Bone marrow (tissue), 2 donors: ENCODE measurements around the gene SLC25A40.
"Not testable (repeated sequence)": the region's sequence is repeated elsewhere in the genome, so short reads cannot be mapped to it uniquely, and the experiment has no call there.

Experiments
- DNase-seq, 2 donors: peaks; one replicate each; lab custom pipeline; 2025; lab: John Stamatoyannopoulos, UW

SLC25A40 gene

GRCh38 chr7:87872346-87872745 is 3.8 kb downstream of the SLC25A40 start:
- no peak for DNase-seq

- no peak for DNase-seq
Observed at GRCh38 chr7:87870471-87870870, 5.7 kb downstream of the SLC25A40 start.

GRCh38 chr7:87866533-87866932 is 9.6 kb downstream of the SLC25A40 start:
- DNase-seq: not testable (repeated sequence)

GRCh38 chr7:87866089-87866488 is 10.1 kb downstream of the SLC25A40 start:
- DNase-seq: no peak

DNA sequence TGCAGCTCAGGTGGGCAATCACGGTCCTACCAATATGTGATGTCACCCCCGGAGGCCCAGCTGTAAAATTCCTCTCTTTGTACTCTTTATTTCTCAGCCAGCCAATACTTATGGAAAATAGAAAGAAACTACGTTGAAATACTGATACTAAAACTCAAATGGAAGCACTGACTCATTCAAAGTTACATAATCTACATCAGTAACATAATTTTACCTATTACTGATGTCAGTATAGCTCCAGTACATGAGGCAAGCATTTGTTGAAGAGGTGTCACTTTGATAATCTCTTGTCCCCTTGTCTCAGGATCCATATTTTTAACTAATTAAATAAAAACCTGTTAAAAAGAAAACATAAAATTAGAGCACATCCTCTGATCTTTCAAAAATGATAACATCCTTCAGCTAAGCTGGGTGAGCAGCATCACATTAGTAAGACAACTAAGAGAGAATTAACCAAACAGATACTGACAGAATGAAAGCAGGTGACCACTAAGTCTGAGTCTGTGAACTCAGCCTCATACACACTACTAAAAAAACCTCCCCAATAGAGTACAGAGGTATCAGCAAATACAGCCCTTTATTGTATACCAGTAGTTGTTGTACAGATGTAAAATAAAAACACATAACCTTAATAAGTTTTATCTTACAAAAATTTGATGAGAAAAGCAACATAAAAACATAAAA is 17.6 kb downstream of the SLC25A40 start:
- no peak for DNase-seq

- no peak for DNase-seq
Observed at GRCh38 chr7:87853237-87853864, 22.8 kb downstream of the SLC25A40 start.

GRCh38 chr7:87852306-87852705 is 23.9 kb downstream of the SLC25A40 start:
- no peak for DNase-seq

GRCh38 chr7:87850836-87851593 is 25.1 kb downstream of the SLC25A40 start:
- no peak for DNase-seq

- DNase-seq: no peak
Observed at GRCh38 chr7:87837597-87837996, 38.6 kb downstream of the SLC25A40 start.

DNA sequence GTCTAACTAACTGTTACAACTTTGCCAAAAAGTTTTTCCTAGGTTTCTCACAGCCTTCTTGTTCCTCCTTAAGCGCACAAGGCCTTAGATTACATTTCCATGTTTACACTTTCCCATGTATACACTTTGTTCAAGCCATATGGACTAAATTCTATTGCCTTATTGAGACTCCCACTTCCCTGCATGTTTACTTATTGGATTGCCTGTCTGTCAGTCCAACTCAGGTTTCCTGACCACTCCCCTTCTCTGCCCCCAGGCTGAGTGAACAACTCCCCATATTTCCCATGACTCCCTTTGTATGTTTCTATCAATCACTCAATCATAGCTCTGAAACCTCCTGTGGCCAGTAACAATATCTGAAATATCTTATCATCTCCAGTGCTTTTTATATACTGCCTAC is 43.0 kb downstream of the SLC25A40 start:
- no peak for DNase-seq

DNA sequence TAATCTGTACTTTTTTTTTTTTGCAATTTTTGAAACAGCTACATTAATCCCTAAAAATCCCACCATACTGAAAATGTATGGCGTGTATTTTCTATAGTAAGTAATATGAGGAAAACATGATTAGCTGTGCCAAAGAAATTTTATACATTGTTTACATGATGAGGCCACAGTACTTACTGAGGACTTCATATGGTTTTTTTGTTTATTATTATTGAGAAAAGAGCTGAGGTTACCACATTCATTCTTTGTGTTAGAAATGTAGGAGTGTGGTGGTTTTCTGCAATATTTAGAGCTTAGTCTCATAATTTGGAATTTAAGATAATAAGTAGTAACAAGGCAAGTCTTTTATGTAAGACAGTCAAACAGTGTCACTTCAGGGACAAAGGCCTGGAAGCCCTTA is 45.1 kb downstream of the SLC25A40 start:
- DNase-seq: no peak

DNA sequence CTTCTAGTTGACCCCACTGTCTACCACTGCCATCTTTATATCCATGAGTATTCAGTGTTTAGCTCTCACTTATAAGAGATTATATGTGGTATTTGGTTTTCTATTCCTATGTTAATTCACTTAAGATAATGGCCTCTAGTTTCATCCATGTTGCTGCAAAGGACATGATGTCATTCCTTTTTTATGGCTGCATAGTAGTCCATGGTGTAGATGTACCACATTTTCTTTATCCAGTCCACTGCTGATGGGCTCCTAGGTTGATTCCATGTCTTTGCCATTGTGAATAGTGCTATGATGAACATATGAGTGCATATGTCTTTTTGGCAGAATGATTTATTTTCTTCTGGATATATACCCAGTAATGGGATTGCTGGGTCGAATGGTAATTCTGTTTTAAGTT is 47.8 kb downstream of the SLC25A40 start:
- not testable (repeated sequence) for DNase-seq

GRCh38 chr7:87825369-87825768 is 50.8 kb downstream of the SLC25A40 start:
- DNase-seq: not testable (repeated sequence)

- DNase-seq: not testable (repeated sequence)
Observed at GRCh38 chr7:87822056-87822455, 54.1 kb downstream of the SLC25A40 start.

DNA sequence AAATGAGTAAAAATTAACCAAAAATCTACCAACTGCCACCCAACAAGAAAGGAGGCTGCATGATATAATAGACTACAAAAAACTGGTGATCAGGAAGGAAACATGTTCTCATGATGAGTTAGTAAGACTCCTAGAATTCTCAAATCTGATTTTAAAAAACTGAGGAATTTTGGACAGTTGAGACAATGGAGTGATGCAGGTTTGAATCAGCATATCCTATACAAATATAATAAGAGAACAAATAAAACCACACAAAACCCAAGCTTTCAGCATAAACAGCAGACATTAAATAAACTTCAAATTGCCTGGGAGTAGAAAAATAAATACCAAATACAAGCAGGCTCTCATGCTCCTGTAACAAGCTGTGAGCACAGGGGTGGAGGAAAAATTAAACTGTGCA is 57.8 kb downstream of the SLC25A40 start:
- no peak for DNase-seq

DNA sequence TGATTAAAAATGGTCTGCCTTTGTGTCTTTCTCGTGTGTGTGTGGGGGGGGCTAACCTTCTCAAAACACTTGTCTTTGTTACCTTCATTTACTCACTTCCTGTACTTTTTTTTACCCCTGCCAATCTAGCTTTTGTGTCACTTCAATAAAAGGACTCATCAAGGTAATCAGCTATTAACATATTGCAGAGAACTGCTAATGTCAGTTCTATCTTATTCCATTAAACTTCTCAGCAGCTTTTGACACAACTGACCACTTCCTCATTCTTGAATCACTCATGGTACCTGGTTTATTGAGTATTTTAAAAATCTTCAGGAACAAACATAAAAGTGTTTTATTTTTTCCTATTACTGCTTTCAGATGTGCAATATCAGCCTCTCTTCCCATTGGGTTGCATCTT is 59.8 kb downstream of the SLC25A40 start:
- no peak for DNase-seq

GRCh38 chr7:87810726-87811125 is 65.4 kb downstream of the SLC25A40 start:
- no peak for DNase-seq

DNA sequence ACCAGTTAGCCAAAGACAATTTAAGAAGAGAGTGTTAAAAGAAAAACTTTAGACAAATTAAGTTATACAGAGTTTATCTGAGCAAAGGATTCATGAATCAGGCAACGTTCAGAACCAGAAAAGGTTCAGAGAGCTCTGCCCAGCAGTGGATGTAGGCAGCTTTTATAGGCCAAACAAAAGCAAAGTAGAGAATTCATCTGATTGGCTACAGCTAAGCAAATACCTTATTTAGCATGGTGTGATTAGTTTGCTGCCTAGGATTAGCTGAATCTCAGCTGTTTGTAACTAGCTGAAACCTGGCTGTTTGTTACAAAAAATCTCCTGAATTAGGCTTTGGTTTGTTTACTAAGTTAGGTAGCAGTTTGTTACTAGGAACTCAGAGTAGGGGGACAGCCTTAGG is 66.0 kb downstream of the SLC25A40 start:
- DNase-seq: no peak

- no peak for DNase-seq
Observed at GRCh38 chr7:87806150-87806549, 70.0 kb downstream of the SLC25A40 start.

DNA sequence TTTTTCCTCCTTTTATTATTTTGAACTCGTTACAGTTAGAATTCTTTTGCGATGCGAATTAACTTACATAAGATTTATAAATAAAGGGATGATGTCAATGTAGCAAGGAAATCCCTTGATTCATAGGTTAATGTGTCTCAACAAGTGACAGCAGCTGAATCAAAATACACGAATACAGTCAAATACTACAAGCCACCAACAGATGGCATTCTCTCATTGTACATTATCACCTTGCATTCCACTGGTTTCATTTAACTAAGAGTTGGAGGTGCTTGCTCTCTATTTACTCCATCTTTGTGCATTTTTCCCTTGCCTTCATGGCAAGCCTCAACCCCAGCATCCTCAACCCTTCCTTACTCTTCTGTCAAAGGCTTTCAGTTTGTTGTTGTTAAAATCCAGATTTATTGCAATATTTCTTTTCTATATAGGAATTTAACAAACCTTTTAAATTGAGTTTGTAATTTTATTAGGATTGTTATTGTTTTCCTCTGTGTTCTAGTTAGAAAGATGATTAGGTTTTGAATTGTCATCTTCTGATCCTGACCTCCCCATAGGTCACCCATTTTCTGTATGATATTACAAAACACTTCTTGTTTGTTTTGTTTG is 78.3 kb downstream of the SLC25A40 start:
- peak in 1 of 2 donors; percentile 7 for DNase-seq

GRCh38 chr7:87797395-87797794 is 78.8 kb downstream of the SLC25A40 start:
- DNase-seq: no peak

- DNase-seq: no peak
Observed at GRCh38 chr7:87785368-87785995, 90.7 kb downstream of the SLC25A40 start.
